ENCODE data around the gene MRPS15. TPM values are rescaled to one million over a fixed set of nuclear protein-coding genes. Genes with fewer than 3 reads are reported as not detected.

MRPS15 gene
- total RNA-seq, 1 experiment from 2014 or later = 200 TPM

GRCh38 chr1:36486093-36486438, 21.9 kb upstream of the MRPS15 start:
- DNase-seq = no peak
- Histone ChIP-seq H3K4me3 (peak overlapping the region; percentile 34; the same call in 1 of the 2 replicates), H2AFZ (no peak overlapping the region), H4K20me1 (ENCODE audit: insufficient read depth) (no peaks in the 10 kb centered on the region), H3K27me3 (ENCODE audit: insufficient read depth, low read depth) (no peaks in the 10 kb centered on the region), H3K4me1 (replicated peaks; ENCODE audit: insufficient read depth) (peaks cover 34% of the 10 kb centered on the region), H3K9me2 (ENCODE audit: insufficient read depth) (no peaks in the 10 kb centered on the region), H3K27ac (peak overlapping the region; percentile 90), H3K9me3 (ENCODE audit: insufficient read depth, low read depth) (no peaks in the 10 kb centered on the region), H3K79me2 (ENCODE audit: low read depth) (no peaks in the 10 kb centered on the region), H3K4me2 (peak overlapping the region; percentile 75), H3F3A (ENCODE audit: insufficient read depth, low read depth) (peaks cover 38% of the 10 kb centered on the region), H3K36me3 (ENCODE audit: low read depth) (no peaks in the 10 kb centered on the region)
- intact Hi-C loops (cut with micrococcal nuclease; ENCODE audit: unreplicated experiment) = loop anchor here (2.0 kb wide), 1 partner anchor 49 kb away; no protein-coding TSS in a partner anchor
- POLR2A ChIA-PET (ENCODE audit: unreplicated experiment) = interaction anchor here (0.5 kb wide), 1 partner anchor 20 kb away, joined by 3 read pairs; no protein-coding TSS in a partner anchor
- CTCF ChIA-PET = interaction anchor here (0.6 to 0.7 kb wide), 2 partner anchors 227 to 1653 kb away, joined by 3 to 4 read pairs; no protein-coding TSS in a partner anchor
- BruUV-seq (replicated peaks) = no TSS peak
- no peak for TF ChIP-seq EZH2 (IDR thresholded peaks at IDR 0.05; ENCODE audit: low read depth)
- TF ChIP-seq CTCF (conservative IDR thresholded peaks at IDR 0.05) = no peak

GRCh38 chr1:36484099-36484498, 19.9 kb upstream of the MRPS15 start:
- Histone ChIP-seq H3K27ac (no peak overlapping the region), H3K27me3 (ENCODE audit: insufficient read depth, low read depth) (no peaks in the 10 kb centered on the region), H3K9me3 (ENCODE audit: insufficient read depth, low read depth) (no peaks in the 10 kb centered on the region), H3K4me2 (no peak overlapping the region), H2AFZ (no peak overlapping the region), H3K79me2 (ENCODE audit: low read depth) (no peaks in the 10 kb centered on the region), H3K36me3 (ENCODE audit: low read depth) (no peaks in the 10 kb centered on the region), H4K20me1 (ENCODE audit: insufficient read depth) (no peaks in the 10 kb centered on the region), H3K4me1 (replicated peaks; ENCODE audit: insufficient read depth) (peaks cover 44% of the 10 kb centered on the region), H3K9me2 (ENCODE audit: insufficient read depth) (no peaks in the 10 kb centered on the region), H3K4me3 (no peak overlapping the region), H3F3A (ENCODE audit: insufficient read depth, low read depth) (peaks cover 38% of the 10 kb centered on the region)
- ChIA-PET POLR2A (ENCODE audit: unreplicated experiment) (no interaction called here), CTCF (interaction anchor here (0.5 to 0.7 kb wide), 2 partner anchors 842 to 999 kb away, joined by 4 read pairs; no protein-coding TSS in a partner anchor)
- intact Hi-C loops (cut with micrococcal nuclease; ENCODE audit: unreplicated experiment) = no loop called here
- no TSS peak for BruUV-seq (replicated peaks)
- DNase-seq = no peak
- TF ChIP-seq EZH2 (IDR thresholded peaks at IDR 0.05; ENCODE audit: low read depth) = no peak
- TF ChIP-seq CTCF (conservative IDR thresholded peaks at IDR 0.05) = no peak

- Histone ChIP-seq H3K36me3 (ENCODE audit: low read depth) (no peaks in the 10 kb centered on the region), H4K20me1 (ENCODE audit: insufficient read depth) (no peaks in the 10 kb centered on the region), H3K27ac (no peak within 1 kb of the TSS), H3K27me3 (ENCODE audit: insufficient read depth, low read depth) (no peaks in the 10 kb centered on the region), H3F3A (ENCODE audit: insufficient read depth, low read depth) (peaks cover 33% of the 10 kb centered on the region), H3K4me1 (replicated peaks; ENCODE audit: insufficient read depth) (peaks cover 37% of the 10 kb centered on the region), H3K4me3 (no peak within 1 kb of the TSS), H3K9me3 (ENCODE audit: insufficient read depth, low read depth) (no peaks in the 10 kb centered on the region), H3K79me2 (ENCODE audit: low read depth) (no peaks in the 10 kb centered on the region), H3K4me2 (no peak within 1 kb of the TSS), H2AFZ (no peak within 1 kb of the TSS), H3K9me2 (ENCODE audit: insufficient read depth) (no peaks in the 10 kb centered on the region)
- intact Hi-C loops (cut with micrococcal nuclease; ENCODE audit: unreplicated experiment) = no loop called here
- TF ChIP-seq CTCF (conservative IDR thresholded peaks at IDR 0.05) = no peak
- TF ChIP-seq EZH2 (IDR thresholded peaks at IDR 0.05; ENCODE audit: low read depth) = no peak
- CTCF ChIA-PET = no interaction called here
- POLR2A ChIA-PET (ENCODE audit: unreplicated experiment) = interaction anchor here (0.7 kb wide), 1 partner anchor 1001 kb away, joined by 4 read pairs; no protein-coding TSS in a partner anchor
- DNase-seq = no peak
- BruUV-seq (replicated peaks) = no TSS peak
These were observed 18.7 kb upstream of the MRPS15 start, which contains the start of gene CSF3R for GRCh38 chr1:36482724-36483388. CSF3R (minus strand) TSS chr1:36482913; CDS start chr1:36479496, 3,417 bp downstream.

Measured in PC-9 (cell line).